ENCODE data around the gene FMNL2. TPM values are rescaled to one million over a fixed set of nuclear protein-coding genes. Genes with fewer than 3 reads are reported as not detected.

The FMNL2 gene
- total RNA-seq, 1 experiment from 2014 or later = 29.0 TPM

DNA sequence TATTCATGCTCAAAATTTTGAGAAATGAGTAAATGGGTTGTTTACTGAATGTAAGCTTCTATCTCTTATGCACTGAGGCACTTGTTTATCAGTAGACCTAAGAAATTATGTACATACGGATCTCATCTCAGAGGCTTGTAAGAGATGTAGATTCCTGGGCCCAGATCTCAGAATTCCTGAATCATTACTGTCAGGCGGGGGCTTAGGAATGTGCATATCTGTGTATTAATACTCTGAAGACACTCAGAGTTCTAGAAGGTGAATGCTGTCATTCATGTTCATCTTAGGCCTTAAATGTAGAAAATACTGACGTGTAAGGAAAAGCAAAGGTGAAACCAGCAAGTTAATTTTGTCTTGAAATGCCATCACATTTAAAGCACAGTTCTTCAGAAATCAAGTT is 169.6 kb downstream of the FMNL2 start:
- ChIA-PET CTCF (no interaction called here), POLR2A (ENCODE audit: unreplicated experiment) (no interaction called here)
- no peak for TF ChIP-seq EZH2 (IDR thresholded peaks at IDR 0.05; ENCODE audit: low read depth)
- TF ChIP-seq, protein P1, sequence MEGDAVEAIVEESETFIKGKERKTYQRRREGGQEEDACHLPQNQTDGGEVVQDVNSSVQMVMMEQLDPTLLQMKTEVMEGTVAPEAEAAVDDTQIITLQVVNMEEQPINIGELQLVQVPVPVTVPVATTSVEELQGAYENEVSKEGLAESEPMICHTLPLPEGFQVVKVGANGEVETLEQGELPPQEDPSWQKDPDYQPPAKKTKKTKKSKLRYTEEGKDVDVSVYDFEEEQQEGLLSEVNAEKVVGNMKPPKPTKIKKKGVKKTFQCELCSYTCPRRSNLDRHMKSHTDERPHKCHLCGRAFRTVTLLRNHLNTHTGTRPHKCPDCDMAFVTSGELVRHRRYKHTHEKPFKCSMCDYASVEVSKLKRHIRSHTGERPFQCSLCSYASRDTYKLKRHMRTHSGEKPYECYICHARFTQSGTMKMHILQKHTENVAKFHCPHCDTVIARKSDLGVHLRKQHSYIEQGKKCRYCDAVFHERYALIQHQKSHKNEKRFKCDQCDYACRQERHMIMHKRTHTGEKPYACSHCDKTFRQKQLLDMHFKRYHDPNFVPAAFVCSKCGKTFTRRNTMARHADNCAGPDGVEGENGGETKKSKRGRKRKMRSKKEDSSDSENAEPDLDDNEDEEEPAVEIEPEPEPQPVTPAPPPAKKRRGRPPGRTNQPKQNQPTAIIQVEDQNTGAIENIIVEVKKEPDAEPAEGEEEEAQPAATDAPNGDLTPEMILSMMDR (conservative IDR thresholded peaks at IDR 0.05) = no peak
- Histone ChIP-seq H3K4me1 (replicated peaks; ENCODE audit: insufficient read depth) (peaks cover 58% of the 10 kb centered on the region), H3K27ac (peak overlapping the region; percentile 65; the same call in 1 of the 2 replicates), H3F3A (ENCODE audit: insufficient read depth, low read depth) (peaks cover 11% of the 10 kb centered on the region; the same call in 1 of the 2 replicates), H3K79me2 (ENCODE audit: low read depth) (peaks cover 89% of the 10 kb centered on the region), H3K4me2 (no peak overlapping the region), H3K9me3 (ENCODE audit: insufficient read depth, low read depth) (no peaks in the 10 kb centered on the region), H3K9me2 (ENCODE audit: insufficient read depth) (no peaks in the 10 kb centered on the region), H3K27me3 (ENCODE audit: insufficient read depth, low read depth) (no peaks in the 10 kb centered on the region), H3K4me3 (no peak overlapping the region), H3K36me3 (ENCODE audit: low read depth) (no peaks in the 10 kb centered on the region), H2AFZ (no peak overlapping the region), H4K20me1 (ENCODE audit: insufficient read depth) (no peaks in the 10 kb centered on the region)
- DNase-seq = peak in 1 of 2 experiments; percentile 12
- no TSS peak for BruUV-seq (replicated peaks)
- intact Hi-C loops (cut with micrococcal nuclease; ENCODE audit: unreplicated experiment) = loop anchor here (1.0 to 10.0 kb wide), 4 partner anchors 7 to 110 kb away; no protein-coding TSS in a partner anchor

DNA sequence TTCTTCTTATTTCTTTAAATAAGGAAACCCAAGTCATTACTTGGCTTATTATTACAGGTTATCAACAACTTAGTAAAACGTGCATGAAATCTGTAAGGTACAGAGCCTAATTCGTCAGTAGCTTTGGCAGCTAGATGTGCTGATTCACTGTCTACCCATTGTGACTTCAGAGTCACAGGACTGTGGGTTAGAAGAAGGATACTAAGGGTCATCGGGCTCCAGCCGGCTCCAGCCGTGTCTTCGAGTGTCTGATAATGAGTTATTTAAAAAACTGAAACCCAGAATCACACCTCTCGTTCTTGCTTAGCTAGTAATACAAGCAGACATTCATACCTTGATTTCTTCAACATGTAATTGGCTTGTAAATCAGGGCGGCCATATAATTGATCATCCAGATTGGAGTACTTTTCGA is 170.5 kb downstream of the FMNL2 start:
- Histone ChIP-seq H3K36me3 (ENCODE audit: low read depth) (no peaks in the 10 kb centered on the region), H4K20me1 (ENCODE audit: insufficient read depth) (no peaks in the 10 kb centered on the region), H3K4me3 (no peak overlapping the region), H3K4me2 (no peak overlapping the region), H3K27me3 (ENCODE audit: insufficient read depth, low read depth) (no peaks in the 10 kb centered on the region), H3K4me1 (replicated peaks; ENCODE audit: insufficient read depth) (peaks cover 51% of the 10 kb centered on the region), H3K9me2 (ENCODE audit: insufficient read depth) (no peaks in the 10 kb centered on the region), H2AFZ (no peak overlapping the region), H3K79me2 (ENCODE audit: low read depth) (peaks cover 85% of the 10 kb centered on the region), H3K9me3 (ENCODE audit: insufficient read depth, low read depth) (no peaks in the 10 kb centered on the region), H3K27ac (peak overlapping the region; percentile 65), H3F3A (ENCODE audit: insufficient read depth, low read depth) (peaks cover 11% of the 10 kb centered on the region; the same call in 1 of the 2 replicates)
- DNase-seq = peak in 1 of 2 experiments; percentile 55
- POLR2A ChIA-PET (ENCODE audit: unreplicated experiment) = interaction anchor here (0.5 kb wide), 1 partner anchor 11 kb away, joined by 3 read pairs; no protein-coding TSS in a partner anchor
- intact Hi-C loops (cut with micrococcal nuclease; ENCODE audit: unreplicated experiment) = loop anchor here (1.0 to 10.0 kb wide), 4 partner anchors 8 to 109 kb away; no protein-coding TSS in a partner anchor
- BruUV-seq (replicated peaks) = no TSS peak
- CTCF ChIA-PET = no interaction called here
- no peak for TF ChIP-seq EZH2 (IDR thresholded peaks at IDR 0.05; ENCODE audit: low read depth)
- TF ChIP-seq, protein P1 (conservative IDR thresholded peaks at IDR 0.05) = no peak

DNA sequence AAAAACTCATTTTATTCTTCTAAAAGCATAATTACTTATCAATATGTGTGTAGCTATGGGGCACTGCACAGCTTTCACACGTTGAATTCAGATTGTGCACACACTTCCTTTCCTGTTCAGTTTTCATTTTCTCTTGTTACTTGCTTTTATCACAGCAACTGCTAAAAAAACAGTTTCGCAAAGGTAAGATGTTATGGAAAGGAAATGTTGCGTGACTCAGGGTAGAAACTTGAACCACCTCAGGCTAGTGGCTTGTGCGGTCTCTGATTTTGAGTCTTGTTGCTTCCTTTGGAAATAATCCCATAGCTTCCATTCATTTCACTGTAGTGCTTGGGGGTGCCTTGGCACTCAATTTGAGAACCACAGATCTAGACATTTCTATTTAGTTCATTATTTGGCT is 171.9 kb downstream of the FMNL2 start:
- Histone ChIP-seq H3K4me3 (no peak overlapping the region), H3F3A (ENCODE audit: insufficient read depth, low read depth) (peaks cover 11% of the 10 kb centered on the region; the same call in 1 of the 2 replicates), H3K9me2 (ENCODE audit: insufficient read depth) (no peaks in the 10 kb centered on the region), H3K36me3 (ENCODE audit: low read depth) (no peaks in the 10 kb centered on the region), H3K27ac (peak overlapping the region; percentile 65), H3K79me2 (ENCODE audit: low read depth) (peaks cover 83% of the 10 kb centered on the region), H3K27me3 (ENCODE audit: insufficient read depth, low read depth) (no peaks in the 10 kb centered on the region), H4K20me1 (ENCODE audit: insufficient read depth) (no peaks in the 10 kb centered on the region), H3K9me3 (ENCODE audit: insufficient read depth, low read depth) (no peaks in the 10 kb centered on the region), H3K4me1 (replicated peaks; ENCODE audit: insufficient read depth) (peaks cover 51% of the 10 kb centered on the region), H2AFZ (no peak overlapping the region), H3K4me2 (peak overlapping the region; percentile 32)
- peak; percentile 45 to 84 for DNase-seq
- no TSS peak for BruUV-seq (replicated peaks)
- no peak for TF ChIP-seq EZH2 (IDR thresholded peaks at IDR 0.05; ENCODE audit: low read depth)
- TF ChIP-seq, protein P1 (conservative IDR thresholded peaks at IDR 0.05) = no peak
- ChIA-PET CTCF (no interaction called here), POLR2A (ENCODE audit: unreplicated experiment) (interaction anchor here (0.5 to 0.7 kb wide), 4 partner anchors 9 to 57 kb away, joined by 3 to 7 read pairs (median 4); no protein-coding TSS in a partner anchor)
- intact Hi-C loops (cut with micrococcal nuclease; ENCODE audit: unreplicated experiment) = loop anchor here (2.0 to 10.0 kb wide), 3 partner anchors 40 to 172 kb away; partner anchors contain the start of gene FMNL2

Measured in PC-9 (cell line).